GM21367 (cell line): Measurements from ENCODE around the gene GGA3.

Experiments used
- ATAC-seq: cut with Tn5 transposase; IDR thresholded peaks from one replicate; pipeline ENCODE4 v1.9.1; 2021; ENCODE audit not compliant: unreplicated experiment

The GGA3 gene

DNA sequence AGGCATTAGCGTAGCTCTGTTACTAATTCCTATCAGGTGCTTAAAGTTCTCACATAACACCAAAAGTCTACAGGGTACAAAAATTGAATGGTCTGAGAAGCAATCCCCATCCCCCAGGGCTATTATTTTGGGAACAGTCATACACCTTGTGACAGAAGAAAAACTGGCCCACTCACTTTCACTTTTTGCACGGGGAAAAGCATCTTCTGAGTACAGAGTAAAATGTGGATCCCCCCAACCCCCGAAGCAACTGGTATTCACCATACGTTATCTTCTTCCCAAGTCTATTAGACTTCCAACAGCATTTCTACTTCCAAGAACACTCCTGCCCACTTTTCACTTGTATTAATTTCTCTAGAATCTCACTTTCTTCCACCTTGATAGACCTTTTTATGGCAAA, 11.8 kb downstream of the GGA3 start:
- no peak for ATAC-seq

GRCh38 chr17:75246404-75246803, 15.0 kb downstream of the GGA3 start:
- ATAC-seq, result no peak

DNA sequence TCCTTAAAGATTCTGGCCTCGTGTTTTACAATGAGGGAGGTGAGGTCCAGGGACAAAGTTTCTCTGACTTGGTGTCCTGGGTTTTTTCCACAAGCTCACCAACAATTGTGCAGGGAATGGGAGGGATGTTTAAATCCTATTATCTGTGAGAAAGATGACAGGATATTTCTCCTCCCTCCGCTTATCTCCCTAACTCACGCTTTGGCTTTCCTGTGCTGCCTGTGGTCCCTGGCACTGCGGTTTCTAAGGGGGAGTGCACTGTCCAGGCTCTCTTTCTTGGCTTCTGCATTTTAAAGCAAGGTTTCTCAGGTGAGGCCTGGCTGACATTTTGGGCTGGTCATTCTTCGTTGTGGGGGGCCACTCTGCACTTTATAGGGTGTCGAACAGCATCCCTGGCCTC, 16.4 kb downstream of the GGA3 start:
- no peak for ATAC-seq

DNA sequence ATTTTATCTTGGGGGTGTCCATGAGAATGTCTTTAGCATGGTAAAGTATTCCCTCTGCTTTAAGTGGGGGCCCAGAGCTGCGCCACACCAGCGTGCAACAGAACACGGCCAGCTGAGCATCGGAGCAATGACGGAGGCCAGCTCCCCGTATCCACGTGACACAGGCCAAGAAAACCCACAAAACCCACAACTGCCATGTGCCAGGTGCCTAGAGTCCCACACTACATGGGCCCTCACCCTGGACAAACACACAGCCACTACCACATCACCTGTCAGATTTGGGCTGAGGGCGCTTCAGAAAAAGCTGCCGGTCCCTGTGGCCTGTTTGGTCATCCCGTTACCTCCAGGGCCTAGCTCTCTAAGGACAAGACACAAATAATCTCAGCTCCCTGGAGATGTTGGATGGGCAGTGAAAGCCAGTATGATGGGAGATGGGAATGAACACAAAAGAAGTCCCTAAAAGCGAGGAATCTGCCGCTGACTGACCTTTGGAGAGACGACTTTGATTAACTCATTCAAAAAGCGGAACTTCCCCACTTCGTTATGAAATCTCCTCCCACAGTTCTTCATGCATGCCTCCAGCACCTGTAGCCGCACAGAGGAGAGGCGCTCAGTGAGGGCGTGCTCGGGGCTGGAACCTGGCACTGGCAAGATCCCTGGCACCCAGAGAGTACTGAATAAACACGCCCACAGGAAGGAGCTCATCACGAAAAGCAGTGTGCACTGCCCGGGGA, 17.1 kb downstream of the GGA3 start:
- no peak for ATAC-seq

DNA sequence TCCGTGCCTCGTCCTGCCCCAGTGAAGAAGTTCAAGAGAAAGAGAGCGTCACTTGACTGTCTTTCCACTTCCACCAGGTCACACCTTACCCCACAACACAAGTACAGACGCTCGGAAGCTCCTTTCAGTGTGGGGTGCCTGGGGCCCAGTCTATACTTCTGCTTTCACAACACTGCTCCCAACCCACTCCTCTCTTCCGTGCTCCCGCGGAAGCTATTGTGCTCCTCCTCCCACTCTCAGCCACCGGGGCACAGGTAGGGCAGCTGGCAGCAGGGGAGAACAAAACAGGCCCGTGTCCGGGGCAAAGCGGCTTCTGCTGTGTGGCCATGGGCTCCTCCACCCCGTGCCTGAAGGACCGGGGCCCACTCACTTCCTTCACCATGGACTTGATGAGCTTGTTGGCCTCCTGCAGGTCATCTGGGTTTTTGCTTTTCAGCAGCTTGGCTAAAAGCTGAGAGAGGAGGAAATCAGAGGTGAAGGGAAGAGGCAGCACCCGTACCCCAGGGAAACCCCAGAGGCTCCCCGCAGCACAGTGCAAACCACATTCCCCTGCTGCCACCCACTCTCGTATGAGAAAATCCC, 18.9 kb downstream of the GGA3 start:
- ATAC-seq, result no peak

GRCh38 chr17:75241996-75242460, 19.4 kb downstream of the GGA3 start:
- ATAC-seq, result no peak

GRCh38 chr17:75241502-75241901, 19.9 kb downstream of the GGA3 start:
- ATAC-seq, result no peak

GRCh38 chr17:75241143-75241430, 20.3 kb downstream of the GGA3 start:
- no peak for ATAC-seq

GRCh38 chr17:75240394-75241142, 20.8 kb downstream of the GGA3 start:
- ATAC-seq, result no peak

DNA sequence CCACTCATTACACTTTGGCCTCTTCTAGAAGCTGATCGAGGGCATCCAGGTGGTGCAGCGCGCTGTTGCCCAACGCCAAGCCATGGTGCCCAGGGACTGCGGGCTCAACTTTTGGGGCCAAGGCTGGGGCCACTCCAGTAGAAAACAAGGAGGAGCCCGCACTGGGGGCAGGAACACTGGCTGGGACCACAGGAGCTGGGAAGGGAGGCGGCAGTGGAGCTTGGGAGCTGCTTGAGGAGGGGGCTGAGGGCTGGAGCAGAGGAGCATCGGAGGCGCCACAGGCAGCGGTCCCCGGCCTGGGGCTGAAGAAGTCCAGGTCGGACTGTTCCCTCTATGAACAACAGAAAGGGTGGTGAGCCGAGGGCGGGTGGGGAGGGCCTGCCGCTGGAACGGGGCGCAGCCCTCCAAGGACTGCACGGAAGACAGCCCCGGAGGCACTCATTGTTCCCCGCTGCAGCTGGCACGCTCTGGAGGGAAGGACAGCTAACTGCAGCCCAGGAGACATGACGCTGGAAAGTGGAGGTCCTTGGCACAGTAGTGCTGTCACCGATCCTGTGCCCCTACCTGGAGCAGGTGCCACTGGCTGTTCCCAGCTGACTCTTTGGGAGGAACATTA, 21.5 kb downstream of the GGA3 start:
- ATAC-seq, result no peak

GRCh38 chr17:75239214-75239613, 22.2 kb downstream of the GGA3 start:
- no peak for ATAC-seq

DNA sequence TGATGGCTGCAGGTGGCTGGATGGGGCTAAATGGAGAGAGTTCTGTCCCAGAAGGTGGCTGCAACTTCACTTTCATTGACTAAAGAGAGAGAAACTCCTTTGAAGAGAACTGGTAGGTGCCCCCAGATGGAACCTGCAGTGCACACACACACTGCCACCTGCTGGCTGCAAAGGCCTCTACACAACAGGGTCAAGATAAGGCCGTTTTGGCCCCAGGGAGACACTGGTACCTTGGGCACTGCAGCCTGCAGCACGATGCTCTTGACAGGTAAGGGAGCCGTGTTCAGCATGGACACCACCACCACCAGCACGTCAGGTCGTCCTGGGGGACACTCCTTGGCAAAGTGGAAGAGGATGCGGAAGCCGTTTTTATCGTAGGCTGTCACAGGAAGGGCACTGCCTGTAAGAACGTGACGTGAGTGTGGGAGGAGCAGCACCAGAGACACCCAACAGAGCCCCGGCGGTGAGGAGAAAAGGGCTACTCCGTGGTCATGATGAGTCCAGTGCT, 22.7 kb downstream of the GGA3 start:
- ATAC-seq, result no peak

DNA sequence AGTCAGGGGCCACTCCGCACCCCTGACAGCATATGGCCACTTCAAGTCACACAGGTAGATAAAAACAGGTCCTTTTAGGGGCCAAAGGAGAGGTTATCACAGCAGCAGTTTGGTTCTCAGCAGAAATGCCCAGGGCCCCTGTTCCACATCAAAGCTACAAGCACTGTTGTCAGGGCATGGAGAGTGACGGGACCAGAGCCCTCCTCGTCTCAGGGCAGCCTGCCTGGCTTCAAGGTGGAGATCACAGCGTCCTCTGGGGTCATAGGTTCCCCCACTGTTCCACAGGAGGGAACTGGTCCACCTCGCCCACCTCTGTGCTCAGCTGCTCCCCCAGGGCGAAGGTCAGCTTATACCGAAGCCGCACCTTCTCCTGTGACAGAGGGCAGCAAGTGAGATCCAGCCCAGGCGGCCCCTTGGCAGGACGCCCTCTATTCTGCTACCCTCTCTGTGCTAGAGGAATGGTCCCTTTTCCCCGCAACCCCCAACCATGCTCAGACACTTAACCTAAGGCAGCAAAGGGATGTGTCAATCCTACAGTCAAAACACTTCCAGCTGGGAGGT, 23.3 kb downstream of the GGA3 start:
- no peak for ATAC-seq

- ATAC-seq, result no peak
Observed at GRCh38 chr17:75237100-75238014, 24.0 kb downstream of the GGA3 start.

DNA sequence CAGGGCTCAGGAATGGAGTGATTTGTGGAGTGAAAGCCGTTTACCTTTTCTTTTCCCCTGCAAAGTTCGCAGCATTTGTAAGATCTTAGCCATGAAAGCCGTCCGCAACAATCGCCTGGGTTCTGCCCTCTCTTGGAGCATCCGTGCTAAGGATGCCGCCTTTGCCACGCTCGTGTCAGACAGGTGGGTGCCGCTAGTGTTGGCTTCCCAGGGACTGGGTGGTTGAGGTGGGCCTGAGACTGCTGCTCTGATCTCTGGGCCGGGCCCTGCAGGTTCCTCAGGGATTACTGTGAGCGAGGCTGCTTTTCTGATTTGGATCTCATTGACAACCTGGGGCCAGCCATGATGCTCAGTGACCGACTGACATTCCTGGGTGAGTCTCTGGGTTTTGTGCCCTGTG, 28.6 kb downstream of the GGA3 start:
- no peak for ATAC-seq

DNA sequence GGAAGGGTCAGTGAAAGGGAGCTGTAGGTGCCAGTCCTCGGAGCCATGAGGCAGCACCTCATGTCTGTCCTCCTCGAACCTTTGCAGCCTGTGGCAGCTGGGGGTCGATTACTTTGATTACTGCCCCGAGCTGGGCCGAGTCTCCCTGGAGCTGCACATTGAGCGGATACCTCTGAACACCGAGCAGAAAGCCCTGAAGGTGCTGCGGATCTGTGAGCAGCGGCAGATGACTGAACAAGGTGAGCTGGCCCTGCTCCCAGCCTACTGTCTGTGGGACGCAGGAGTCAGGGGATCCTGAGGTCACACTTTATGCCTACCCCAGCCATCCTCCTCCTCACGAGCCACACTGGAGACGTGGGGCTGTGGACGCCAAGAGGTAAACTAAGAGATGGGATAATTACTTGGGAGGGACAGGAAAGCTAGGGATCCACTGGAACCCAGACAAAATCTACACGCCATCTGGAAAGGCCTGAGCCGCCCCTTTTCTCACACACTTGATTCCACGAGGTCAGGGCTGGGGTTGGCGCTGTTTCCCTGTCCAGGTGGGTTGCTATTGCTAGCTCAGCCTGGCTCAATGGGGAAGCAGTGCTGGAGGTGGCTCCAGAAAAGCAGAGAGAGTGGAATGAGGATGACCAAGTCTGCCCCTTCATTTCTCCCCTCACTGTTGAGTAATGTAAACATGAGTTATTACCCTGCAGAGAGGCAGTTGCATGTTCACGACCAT, 29.5 kb downstream of the GGA3 start:
- ATAC-seq, result no peak

DNA sequence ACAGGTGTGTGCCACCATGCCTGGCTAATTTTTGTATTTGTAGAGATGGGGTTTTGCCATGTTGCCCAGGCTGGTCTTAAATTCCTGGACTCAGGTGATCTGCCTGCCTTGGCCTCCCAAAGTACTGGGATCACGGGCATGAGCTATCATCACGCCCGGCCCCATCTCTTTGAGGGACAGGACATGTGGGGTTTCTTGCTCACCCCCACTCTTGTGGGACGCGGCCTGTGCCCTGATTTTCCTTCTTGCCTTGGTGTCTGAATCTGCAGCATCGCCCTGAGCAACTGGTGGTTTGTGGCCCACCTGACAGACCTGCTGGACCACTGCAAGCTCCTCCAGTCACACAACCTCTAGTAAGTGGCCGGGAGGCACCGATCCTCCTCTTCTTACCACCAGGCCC, 30.3 kb downstream of the GGA3 start:
- ATAC-seq, result no peak

DNA sequence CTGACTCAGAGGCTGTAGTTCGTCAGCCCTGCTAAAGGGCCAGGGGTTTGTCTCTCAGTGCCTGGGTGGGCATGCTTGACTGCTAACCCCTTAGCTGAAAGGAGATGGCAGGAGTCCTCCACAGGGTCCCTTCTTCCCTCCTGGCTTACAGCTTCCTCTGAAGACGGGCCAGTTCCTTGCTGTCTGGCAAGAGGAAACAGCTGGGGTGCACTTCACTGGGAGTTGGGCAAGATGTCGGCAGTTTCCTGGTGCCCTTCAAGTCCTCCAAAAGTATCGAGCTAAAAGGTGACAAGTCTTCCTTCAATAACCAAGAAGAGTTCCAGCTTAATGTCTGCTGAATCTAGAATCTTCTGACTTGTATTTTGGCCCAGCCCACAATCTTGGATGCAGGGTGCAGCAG, 32.6 kb downstream of the GGA3 start:
- no peak for ATAC-seq

DNA sequence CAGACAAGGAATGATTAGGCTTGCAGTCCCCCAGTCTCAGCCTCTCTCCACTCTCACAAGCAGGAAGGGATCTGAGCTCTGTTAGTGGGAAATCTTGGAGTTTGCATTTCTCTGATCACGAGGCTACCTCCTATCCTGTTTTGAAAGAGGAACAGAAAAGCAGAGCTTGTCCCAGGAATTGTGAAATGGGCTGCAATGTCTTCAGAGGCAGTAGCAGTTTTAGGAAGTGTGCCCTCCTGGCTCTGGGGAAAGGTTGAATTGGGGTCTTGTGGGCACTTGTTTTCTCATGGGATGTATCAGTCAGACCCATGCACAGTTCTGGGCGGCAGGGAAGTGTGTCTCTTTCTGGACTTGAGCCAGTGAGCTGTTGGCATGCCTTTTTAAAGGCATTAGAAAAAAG, 33.1 kb downstream of the GGA3 start:
- ATAC-seq, result no peak

GRCh38 chr17:75227729-75228128, 33.7 kb downstream of the GGA3 start:
- ATAC-seq, result no peak
